Activated CD8-positive, alpha-beta T cell treated with anti-CD3 and anti-CD28 coated beads for 36 hours (primary cell): ENCODE results near the gene SMIM41. TPM values are rescaled to one million over a fixed set of nuclear protein-coding genes. Genes with fewer than 3 reads are reported as not detected.

Experiments
- ATAC-seq: fragments of 200-7000 bp; cut with Tn5 transposase; one replicate; pipeline ENCODE4 v1.10.0; 2021; ENCODE audit warnings: mild to moderate bottlenecking, moderate library complexity
- CTCF ChIA-PET: fragments of 350-600 bp; sonication (Branson Sonifier 250); formaldehyde crosslinking; loops from one replicate; lab custom pipeline; 2021; ENCODE audit warnings: antibody characterized with exemption; lab: Charles Lee
- POLR2A ChIA-PET: fragments of 350-600 bp; sonication (Branson Sonifier 250); formaldehyde crosslinking; loops from one replicate; lab custom pipeline; 2021; ENCODE audit warnings: antibody characterized with exemption; lab: Charles Lee
- DNase-seq: peaks from one replicate; pipeline ENCODE4 v3.0.0-alpha.2; 2020
- H3K27ac Mint-ChIP-seq: one replicate; pipeline ENCODE4 v1.8.0; 2021; ENCODE audit warnings: mild to moderate bottlenecking, mixed read lengths
- H3K27me3 Mint-ChIP-seq: one replicate; pipeline ENCODE4 v1.8.0; 2021; ENCODE audit warnings: mixed read lengths
- H3K36me3 Mint-ChIP-seq: one replicate; pipeline ENCODE4 v1.8.0; 2021; ENCODE audit warnings: low read depth, mixed read lengths
- H3K4me1 Mint-ChIP-seq: one replicate; pipeline ENCODE4 v1.8.0; 2021; ENCODE audit warnings: low read depth, mixed read lengths
- H3K4me3 Mint-ChIP-seq: one replicate; pipeline ENCODE4 v1.8.0; 2021; ENCODE audit warnings: mild to moderate bottlenecking, moderate library complexity, mixed read lengths
- H3K9me3 Mint-ChIP-seq: one replicate; pipeline ENCODE4 v1.8.0; 2021; ENCODE audit warnings: mixed read lengths
- CTCF ChIP-seq: fragments of 200-600 bp; IDR thresholded peaks from one replicate; pipeline ENCODE4 v1.8.0; 2022; ENCODE audit warnings: antibody characterized with exemption, mild to moderate bottlenecking
- intact Hi-C: fragments of 100-400 bp; cut with micrococcal nuclease; formaldehyde crosslinking; loops from one replicate; pipeline ENCODE4 v1.10.0; 2022
- total RNA-seq, 2 experiments: library from RNA; stranded (reverse); gene quantifications; one replicate each; pipeline ENCODE4 v1.2.3, GENCODE V29; 2021

The SMIM41 gene
- total RNA-seq, 2 experiments from 2014 or later, result not detected

GRCh38 chr12:52146822-52147366 lies 67.4 kb downstream of the SMIM41 start:
- no peak overlapping the region for H3K27ac Mint-ChIP-seq
- TF ChIP-seq CTCF, result no peak
- intact Hi-C loops, result no loop called here
- H3K4me3 Mint-ChIP-seq, result no peak overlapping the region
- peaks cover 5% of the 10 kb centered on the region for H3K4me1 Mint-ChIP-seq
- H3K27me3 Mint-ChIP-seq, result peaks cover 5% of the 10 kb centered on the region
- no peaks in the 10 kb centered on the region for H3K36me3 Mint-ChIP-seq
- ChIA-PET CTCF (interaction anchor here (1.4 to 1.7 kb wide), 2 partner anchors 10 to 28 kb away, joined by 5 to 7 read pairs; no protein-coding TSS in a partner anchor), POLR2A (no interaction called here)
- H3K9me3 Mint-ChIP-seq, result no peaks in the 10 kb centered on the region
- DNase-seq (no peak), ATAC-seq (no peak)

- intact Hi-C loops, result no loop called here
- Mint-ChIP-seq H3K27me3 (peaks cover 5% of the 10 kb centered on the region), H3K4me3 (no peak overlapping the region), H3K4me1 (peaks cover 5% of the 10 kb centered on the region), H3K27ac (no peak overlapping the region), H3K9me3 (no peaks in the 10 kb centered on the region), H3K36me3 (no peaks in the 10 kb centered on the region)
- TF ChIP-seq CTCF, result no peak
- ATAC-seq (no peak), DNase-seq (no peak)
- ChIA-PET POLR2A (no interaction called here), CTCF (interaction anchor here (1.2 to 1.7 kb wide), 3 partner anchors 9 to 225 kb away, joined by 3 to 7 read pairs (median 5); no protein-coding TSS in a partner anchor)
Measured at GRCh38 chr12:52147367-52147963, 68.0 kb downstream of the SMIM41 start.

DNA sequence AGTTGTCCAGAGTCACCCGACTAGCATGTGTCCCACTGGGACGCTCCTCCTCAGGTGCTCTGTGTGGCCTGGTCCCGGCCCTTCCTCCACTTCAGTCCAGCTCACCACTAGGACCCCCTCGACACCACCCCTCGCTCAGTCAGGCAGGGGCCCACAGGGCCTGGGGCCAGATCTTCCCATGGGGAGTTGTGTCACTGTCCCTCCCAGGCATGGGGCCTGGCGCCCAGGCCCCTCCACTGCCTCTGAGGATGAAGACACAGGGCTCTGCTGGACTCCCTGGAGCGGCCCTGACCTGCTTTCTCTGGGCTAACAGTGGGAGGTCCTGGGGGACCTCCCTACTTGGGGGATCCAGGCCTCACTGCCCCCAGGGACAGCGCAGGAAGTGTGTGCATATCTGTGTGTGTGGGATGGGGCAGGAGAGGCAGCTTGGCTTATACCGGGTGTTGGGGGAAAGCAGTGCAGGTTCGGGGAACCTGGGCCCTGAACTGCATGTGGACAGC lies 68.5 kb downstream of the SMIM41 start:
- TF ChIP-seq CTCF, result no peak
- DNase-seq, result no peak
- peaks cover 5% of the 10 kb centered on the region for H3K27me3 Mint-ChIP-seq
- intact Hi-C loops, result no loop called here
- CTCF ChIA-PET, result interaction anchor here (1.0 to 1.7 kb wide), 6 partner anchors 8 to 225 kb away, joined by 3 to 7 read pairs (median 4); no protein-coding TSS in a partner anchor
- no peaks in the 10 kb centered on the region for H3K36me3 Mint-ChIP-seq
- H3K4me1 Mint-ChIP-seq, result peaks cover 9% of the 10 kb centered on the region
- H3K9me3 Mint-ChIP-seq, result no peaks in the 10 kb centered on the region
- POLR2A ChIA-PET, result no interaction called here
- no peak for ATAC-seq
- no peak overlapping the region for H3K4me3 Mint-ChIP-seq
- no peak overlapping the region for H3K27ac Mint-ChIP-seq

DNA sequence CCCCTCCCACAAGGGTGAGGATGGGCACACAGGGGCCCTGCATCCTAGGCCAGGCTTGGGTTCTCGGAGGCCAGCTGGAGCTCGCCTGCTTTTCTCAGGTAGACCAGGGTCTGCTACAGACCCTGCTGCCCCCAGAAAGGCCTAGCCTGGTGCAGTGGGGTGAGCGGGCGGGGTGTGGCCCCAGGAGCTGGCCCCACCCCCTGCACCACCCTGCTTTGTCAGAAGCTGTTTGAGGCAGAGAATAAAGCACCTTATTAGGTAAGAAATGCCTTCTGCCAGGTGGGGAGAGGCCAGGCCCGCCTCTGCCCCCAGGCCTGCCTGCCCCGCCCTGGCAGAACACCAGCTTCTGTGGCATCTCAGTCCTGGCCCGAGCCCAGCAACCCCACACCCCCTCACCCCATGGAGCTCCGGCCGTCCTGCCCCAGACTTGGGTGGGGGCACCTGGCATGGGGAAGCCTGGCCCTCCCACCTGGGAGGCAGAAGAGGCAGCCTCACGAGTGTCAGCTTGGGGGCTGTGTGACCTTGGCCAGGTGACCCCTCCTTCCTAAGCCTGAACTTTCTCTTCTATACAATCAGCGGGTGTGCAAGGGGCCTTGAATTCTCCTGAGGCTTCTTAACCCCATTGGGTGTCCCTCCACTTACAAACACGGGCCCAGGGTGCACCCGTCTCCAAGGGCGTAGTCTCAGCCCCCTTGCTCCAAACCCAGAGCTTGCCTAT lies 69.1 kb downstream of the SMIM41 start:
- DNase-seq (no peak), ATAC-seq (no peak)
- Mint-ChIP-seq H3K27me3 (peaks cover 5% of the 10 kb centered on the region), H3K27ac (no peak overlapping the region), H3K4me3 (no peak overlapping the region), H3K4me1 (peaks cover 9% of the 10 kb centered on the region), H3K9me3 (no peaks in the 10 kb centered on the region), H3K36me3 (no peaks in the 10 kb centered on the region)
- ChIA-PET POLR2A (no interaction called here), CTCF (interaction anchor here (1.0 to 1.7 kb wide), 6 partner anchors 8 to 224 kb away, joined by 3 to 7 read pairs (median 4); no protein-coding TSS in a partner anchor)
- TF ChIP-seq CTCF, result no peak
- intact Hi-C loops, result no loop called here
